TTC549 (cell line): ENCODE data around the gene FAM170B.

Experiments
- FAIRE-seq: peaks from 2 replicates; lab custom pipeline; 2012; peaks lifted over from hg19 to GRCh38; lab: Jason Lieb, UNC

Gene FAM170B

DNA sequence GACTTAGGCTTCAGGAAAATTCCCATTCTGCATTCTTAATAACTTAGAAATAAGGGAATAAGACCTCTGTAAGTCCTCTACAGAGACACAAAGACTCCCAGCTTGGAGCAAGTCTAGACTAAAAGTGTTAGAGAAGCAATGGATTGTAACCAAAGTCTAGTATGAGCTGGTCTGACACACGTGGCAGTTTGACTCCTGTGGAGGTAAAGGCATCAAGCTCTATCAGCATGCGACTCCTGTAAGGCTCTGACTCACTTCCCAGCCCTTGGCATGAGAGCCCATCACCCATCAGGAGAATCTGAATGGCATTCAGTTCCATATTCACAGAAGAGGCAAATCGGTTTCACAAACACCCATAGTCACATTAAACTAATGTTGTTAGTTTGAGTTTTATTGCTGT is 14.1 kb downstream of the FAM170B start:
- FAIRE-seq: no peak

DNA sequence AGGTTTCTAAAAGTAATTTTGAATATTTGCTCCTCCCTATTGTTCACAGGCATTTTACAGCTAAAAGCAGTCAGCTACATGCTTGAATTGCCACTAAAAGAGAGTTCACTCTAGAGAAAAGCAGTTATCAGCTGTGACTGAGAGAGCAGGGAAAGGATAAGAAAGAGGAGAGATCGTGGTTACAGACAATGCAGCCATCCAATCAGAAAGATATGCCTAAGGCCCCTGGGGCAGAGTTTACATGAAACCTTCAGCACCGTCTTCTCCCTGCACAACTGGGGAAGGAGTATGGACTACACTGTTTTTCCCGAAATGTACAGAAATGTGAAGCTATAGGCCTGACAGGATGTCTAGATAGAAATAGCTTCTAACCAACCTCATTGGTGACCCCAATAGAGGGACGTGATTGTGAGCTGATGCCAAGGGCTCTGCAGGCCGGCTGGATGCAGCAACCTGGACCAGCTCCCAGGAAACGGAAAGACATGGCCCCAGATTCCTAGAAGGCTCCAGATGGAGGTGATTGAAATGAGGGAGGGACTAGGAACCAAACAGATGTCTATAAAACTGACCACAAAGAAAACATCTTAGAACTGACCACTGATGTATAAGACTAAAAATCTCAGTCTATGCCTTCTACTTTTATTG is 15.3 kb downstream of the FAM170B start:
- FAIRE-seq: no peak

DNA sequence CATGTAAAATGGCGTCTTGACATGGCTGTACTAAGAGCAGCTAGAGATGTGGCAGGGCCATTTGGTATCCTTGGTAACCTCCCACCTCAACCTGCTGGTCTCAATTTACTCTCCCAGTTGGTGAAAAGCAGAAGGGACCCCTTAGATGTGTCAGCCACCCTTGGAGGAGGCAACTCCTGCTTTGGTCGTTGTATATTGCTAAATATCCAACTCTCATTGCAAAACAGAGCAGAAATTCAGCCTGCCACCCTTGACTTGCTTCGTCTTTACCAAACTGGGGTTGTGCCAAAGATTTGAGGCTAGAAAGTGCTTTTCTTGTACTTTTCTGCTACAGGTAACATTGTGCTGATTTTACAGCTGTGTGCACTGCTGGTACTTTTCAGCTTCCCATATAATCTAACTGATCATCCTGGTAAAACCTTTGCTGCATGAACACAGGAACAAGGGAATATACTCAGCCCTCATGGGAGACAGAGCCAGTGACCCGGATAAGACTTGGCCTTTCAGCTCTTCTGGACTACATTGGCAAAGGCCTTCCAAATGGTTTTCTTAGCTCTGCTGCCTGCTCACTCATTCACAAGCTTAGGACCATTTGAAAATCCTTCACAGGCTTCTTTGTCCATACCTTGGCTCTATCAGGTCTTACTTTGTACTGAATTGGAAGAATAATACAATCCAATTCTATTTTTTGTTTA is 16.3 kb downstream of the FAM170B start:
- no peak for FAIRE-seq

DNA sequence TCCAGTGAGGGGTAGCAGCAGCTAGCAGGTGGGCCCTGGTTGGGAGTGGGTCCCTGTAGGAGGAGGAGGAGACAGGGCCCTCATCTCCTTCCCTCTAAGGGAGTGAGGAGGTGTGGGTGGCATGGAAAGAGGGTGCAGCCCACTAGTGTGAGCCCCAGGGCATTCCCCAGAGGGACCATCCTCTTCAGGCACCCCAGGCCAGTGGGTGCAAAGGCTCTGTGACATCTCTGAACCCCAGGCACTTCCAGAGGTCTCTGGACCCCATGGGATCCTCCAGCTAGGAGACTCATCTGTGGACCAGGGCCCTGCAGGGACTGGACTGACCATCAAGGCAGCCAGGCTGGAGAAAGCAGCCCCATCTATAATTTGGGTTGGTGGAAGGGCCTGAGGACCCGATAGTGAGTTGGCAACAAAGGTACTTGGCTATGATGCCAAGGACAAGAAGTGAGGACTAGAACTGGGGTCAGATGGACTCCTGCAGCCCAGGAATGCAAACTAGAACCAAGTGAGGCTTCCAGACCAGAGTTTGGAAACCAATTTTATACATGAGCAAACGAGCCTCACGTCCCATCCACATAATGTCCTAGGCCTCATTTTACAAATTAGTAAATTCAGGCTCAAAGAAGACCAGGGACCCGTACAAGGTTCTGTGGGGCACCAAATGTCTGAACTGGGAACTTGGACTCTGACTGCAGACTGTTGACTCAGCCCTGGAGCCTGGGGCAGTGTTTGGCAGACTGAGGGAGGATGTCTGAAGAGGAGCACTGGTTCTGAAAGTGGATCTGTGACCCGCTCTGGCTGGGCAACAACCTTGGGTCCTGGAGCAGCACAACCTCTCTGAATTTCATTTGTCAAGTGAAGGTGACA is 17.1 kb downstream of the FAM170B start:
- FAIRE-seq: no peak

DNA sequence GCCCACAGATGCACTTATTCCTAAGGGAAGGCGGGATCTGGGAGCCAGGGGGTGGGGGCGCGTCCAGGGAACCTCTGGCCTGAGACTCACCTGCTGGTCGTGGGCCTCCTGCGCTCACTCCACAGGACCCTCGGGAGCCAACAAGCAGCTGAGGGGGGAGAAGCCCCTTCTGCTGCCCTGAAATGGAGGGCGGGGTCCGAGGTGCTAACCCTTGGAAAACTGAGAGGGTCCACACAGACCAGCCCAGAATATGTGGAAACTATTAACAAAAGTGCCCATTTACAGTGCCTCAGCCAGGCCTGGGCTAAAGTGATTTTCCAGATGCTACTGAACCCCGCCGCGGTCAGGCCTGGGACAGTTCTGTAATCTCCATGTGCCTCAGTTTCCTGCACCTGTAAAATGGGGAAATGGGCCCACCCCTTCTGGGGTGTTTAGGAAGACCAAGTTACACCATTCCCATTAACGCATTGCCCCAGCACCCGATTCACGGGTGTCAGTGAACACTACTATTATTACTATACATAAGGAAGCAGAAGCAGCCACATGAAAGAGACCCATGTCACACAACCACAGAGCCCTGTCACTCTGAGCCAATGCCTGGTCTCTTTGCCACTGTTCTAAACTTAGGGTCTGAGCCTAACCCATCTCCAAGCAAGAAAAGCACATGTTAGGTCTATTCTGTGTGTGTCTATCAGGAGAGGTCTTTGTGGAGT is 17.9 kb downstream of the FAM170B start:
- no peak for FAIRE-seq

DNA sequence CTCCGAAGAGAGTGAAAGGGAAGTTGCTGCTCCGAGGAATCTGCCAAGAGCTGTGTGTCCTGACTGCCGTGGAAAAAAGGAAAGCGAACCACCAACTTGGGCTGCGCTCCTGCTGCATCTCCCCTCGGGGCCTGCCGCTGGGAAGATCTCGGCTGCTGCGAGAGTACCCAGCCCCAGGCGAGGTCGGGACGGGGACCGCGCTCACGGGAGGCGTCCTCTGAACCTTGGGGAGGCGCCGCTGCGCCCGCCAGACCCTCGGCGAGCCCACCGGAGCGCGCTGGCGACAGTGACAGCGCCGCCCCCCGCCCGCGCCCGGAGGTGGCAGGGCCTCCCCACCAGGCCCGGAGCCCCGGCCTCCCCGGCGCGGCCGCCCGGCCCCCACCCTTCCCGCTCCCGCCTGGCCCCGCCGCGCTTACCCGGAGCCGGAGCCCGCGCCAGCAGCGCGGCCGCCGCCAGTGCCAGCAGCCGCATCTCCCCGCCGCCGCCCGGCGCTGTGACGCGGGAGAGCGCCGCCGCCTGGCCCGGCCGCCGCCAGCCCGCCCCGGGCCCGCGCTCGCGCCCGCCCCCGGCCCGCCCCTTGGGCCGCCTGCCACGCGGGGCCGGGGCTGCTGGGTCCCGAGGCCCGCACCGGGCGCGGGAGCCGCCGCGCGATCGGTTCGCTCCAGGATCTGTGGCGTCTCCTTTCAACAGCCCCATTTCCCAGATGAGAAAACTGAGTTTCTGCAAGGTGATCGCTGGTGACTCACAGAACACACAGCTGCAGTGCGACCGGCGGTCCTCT is 18.6 kb downstream of the FAM170B start, which contains the start of gene VSTM4:
Gene VSTM4, minus strand, starts transcription at position 508 of the 781 bp plus-strand sequence. Its CDS starts 37 bp downstream, at position 471.
- FAIRE-seq: no peak

DNA sequence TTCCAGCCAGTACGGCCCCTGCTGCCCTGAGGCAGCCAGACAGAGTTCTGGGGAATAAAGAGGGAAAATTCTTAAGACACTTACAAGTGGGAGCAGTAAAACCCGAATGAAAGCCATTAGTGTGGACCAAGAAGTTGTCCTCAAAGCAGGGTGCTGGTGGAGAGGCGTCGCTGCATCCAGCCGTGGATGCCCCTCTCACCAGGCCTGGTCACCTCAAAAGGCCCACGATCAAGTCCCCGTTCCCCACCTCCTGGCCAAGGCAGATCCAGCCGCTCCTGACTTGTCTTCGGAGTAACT is 19.2 kb downstream of the FAM170B start:
- no peak for FAIRE-seq

DNA sequence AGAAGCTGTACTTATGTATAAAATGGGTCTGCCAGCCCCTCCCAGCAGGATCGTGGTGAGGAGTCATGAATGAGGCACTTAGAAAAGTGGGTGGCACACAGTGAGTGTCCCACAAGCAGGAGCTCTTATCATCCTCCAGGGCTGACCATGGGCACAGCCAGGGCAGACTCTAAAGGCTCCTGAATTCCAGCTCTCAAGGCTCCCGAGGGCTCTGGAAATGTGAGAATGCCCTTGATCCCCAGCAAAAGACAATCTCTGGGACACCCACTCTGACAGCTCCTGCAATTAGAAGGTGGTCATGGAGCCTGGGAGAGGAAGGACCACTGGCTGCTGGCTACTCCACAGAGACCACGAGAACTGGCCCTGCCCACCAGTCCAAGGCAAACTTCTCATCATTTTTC is 20.1 kb downstream of the FAM170B start:
- no peak for FAIRE-seq

DNA sequence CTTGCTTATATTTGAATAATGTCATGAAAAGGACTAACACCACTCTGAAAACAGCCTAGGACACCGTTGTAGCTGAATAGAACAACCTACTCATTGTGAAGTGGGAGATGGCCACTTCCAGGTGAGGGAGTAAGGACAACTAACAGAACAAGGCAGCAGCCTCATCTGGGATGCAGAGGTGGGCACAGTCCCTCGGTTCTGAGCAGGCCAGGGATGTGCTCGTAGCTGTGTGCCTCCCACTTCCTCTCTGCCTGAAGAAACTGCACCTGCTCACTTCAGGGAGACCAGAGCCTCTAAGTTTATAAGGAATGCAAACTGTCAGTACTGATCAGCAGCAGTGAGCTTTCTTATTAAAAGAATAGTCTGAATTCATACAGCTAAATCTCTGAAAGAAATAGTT is 21.0 kb downstream of the FAM170B start:
- FAIRE-seq: no peak

DNA sequence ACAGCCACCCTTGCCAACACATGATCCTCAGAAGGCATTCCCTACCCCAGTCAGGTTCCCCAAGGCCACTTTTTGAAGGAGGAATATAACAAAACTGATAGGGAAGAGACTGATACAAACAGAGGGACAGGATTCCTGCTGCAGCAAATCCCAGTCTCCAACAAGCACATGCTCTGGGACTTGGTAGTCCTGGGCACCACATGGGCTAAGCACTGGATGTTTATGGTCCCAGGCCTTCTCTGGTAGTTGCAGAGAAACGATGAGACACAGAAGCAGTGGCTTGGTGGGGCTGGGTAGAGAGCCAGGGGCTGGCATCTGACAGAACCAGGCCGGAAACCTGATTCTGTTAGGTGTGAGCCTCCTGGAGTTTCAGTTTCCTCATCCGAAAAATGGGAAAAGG is 21.7 kb downstream of the FAM170B start:
- no peak for FAIRE-seq

DNA sequence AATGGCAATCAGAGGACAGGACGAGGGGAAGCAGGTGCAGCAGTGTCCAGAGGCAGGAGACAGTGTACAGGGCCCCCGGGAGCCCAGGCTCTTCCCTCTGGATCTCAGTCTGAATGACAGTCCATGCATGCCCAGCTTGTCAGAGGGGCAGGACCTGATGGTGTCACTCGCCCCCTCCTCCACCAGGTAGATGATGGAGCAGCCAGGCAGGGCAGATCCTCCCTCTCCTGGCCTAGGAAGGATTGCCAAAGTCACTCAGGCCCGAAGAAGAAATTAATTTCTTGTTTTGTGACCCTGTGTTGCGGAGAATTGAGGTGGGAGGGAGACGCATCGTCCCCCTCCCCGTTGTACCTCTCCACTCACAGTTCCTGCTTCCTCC is 22.5 kb downstream of the FAM170B start:
- FAIRE-seq: no peak

DNA sequence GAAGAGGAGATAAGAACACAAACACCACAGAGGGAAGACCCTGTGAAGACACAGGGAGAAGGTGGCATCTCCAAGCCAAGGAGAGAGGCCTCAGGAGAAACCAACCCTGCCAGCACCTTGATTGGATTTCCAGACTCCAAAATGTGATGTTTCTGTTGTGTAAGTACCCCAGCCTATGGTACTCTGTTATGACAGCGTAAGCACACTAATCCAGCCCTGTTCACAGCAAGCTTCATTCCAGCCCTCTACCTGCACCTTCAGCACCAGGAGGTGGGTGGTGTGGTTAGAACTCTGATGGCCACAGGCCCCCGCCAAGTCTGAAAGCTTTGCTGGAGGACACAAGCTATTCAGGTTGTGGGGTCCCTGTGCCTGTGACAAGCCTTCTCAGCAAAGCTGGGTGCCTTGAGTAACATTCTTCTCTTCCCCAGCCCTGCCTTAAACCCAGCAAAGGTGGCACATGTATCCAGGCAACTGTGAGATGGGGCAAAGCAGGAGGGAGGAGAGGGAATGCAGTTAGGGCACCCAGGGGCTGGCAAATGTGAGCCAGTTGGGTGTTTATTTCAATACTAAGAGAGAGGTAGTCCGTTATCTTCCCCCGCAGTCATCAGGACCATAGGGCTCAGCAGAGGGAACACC is 23.0 kb downstream of the FAM170B start:
- no peak for FAIRE-seq

DNA sequence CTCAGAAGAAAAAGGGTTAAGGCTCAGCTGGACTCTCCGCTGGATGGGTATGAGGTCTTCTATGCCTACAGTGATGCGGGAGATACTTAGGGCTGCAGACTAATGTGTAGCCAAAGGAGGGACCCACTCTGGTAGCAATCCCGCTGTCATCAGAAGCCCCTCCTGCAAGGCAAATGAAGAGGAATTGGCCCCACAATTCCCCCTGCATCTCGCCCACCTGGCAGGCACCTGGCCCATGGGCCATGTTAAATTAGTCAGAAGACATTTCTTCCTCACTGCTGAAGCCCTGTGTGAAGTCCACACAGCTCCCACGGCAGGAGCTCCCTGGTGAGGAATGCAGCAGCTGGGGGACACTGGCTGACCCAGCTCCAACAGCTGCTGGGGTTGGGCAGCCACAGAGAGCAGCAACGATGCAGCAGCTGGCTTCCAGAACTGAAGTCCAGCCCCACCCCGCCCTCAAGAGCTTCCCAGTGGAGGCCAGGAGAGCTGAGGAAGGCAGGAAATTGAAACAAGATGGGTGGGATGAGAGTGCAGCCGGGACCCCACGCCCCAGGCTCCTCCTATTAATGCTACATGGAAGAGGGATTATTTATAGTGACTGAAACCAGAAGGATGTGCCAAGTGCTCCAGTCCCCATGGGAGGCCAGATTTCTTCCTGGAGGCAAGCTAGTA is 24.0 kb downstream of the FAM170B start:
- FAIRE-seq: no peak

DNA sequence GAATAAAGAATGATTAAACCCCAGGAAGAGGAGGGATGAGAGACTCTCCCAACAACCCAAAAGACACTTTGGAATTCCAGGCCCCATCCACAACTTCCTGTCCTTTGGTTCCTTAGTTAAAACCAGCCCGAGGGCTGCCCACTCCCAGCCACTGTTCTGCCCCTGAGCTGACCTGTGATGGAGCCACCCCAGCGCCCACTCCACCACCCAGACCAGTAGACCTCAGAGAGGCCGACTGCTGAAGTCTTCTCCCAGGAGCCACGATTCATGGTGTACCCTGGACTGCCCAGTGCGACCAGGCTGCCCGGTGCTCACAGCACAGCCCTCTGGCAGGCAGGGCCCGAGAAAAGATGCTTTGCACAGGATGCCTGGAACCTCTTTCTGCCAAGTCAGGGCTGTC is 25.2 kb downstream of the FAM170B start:
- no peak for FAIRE-seq

DNA sequence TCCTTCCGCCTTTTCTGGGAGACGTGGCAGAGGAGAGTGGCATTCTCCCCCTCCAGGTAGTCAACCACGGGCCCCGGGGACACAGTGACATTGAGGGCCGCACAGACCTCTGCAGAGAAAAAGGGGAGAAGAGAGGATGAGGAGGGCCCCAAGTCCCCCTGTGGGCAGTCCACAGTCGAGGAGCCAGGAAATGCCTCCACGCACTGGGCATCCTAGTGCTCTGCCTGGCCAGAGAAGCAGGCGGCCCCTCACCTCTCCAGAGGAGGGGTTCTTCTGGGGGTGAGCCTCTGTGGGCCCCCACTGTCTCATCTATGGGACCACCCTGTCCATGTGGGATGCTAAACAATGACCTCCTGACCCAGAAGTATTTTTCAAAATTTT is 25.9 kb downstream of the FAM170B start:
- no peak for FAIRE-seq

DNA sequence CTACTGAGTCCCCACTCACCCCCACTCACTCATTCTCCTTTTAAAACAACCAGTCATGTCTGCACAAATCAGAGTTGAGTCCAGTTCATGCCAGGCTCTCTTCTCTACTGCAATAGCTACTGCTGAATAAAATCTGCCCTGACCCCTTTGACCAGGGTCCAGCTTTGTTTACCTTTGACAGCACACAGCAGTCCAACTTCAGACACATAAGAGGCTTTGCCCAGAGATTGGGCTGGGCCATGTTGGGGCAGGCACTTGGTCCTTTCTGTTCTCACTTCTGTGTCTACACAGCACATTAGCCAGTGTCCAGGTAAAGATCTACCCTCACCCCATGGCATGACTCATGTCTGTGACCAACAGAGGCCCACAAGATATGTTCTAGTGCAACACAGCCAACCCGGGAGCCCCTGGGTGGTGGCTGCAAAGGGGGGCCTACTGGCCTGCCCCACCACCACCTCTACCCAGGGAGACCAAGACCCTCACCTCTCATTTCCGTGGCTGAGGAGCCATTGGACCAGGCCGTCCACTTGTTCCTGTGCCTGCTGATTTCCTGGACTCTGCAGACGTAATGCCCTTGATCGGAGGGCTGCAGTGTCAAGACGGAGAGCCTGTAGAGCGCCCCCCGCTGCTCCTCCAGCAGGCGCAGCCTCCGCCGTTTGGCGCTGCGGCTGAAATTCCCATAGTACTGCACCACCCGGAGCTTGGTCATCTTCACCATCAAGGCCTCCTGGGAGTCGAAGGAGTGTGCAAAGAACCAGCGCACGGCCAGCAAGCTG is 26.5 kb downstream of the FAM170B start:
- no peak for FAIRE-seq

DNA sequence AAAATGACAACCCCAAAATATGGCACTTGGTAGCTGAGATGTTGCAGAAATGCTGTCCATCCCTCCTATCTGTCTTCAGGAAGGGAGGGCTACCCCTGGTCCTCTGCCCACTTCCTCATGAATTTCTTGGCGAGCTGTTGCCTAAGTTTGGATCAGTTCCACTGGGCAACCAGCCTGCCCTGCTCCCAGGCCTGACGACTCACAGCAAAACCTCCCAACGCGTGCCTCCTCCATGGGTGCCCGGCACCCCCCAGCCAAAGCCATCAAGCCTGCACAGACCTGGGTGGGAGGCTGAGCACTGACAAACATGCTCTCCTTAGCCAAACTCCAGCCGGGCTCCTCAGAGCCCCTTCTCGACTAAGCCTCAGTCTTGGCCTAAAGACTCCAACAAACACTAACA is 27.4 kb downstream of the FAM170B start:
- no peak for FAIRE-seq

DNA sequence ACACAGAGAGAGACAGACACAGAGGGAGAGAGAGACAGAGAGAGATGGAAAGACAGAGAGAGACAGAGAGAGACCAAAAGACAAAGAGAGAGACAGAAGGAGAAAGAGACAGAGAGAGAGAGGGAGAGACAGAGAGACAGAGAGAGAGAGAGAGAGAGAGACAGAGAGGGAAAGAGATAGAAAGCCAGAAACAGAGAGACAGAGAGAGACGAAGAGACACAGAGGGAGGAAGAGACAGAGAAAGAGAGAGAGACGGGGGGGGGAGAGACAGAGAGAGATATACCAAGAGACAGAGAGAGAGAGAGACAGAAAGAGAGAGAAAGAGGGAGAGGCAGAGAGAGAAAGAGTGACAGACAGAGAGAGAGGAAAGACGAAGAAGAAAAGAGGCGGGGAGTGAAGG is 28.7 kb downstream of the FAM170B start:
- no peak for FAIRE-seq

DNA sequence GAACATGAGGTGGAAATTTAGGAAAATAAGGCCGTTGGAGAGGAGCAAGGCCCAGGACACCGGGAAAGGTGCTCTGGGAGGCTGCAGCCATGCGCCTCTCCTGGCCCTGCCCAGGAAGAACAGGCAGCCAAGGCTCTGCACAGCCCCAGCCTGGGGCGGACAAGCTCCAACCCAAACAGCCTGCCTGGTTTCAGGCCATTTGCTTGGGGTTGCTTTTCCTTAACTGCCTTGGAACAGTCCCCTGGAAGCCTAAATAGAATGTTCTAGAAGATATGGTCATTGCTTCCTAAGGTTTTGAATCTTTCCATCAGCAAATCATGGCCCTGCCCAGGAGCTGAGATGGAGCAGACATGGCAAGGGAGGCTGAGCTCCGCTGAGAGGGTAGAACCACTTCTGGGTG is 29.5 kb downstream of the FAM170B start:
- FAIRE-seq: no peak

DNA sequence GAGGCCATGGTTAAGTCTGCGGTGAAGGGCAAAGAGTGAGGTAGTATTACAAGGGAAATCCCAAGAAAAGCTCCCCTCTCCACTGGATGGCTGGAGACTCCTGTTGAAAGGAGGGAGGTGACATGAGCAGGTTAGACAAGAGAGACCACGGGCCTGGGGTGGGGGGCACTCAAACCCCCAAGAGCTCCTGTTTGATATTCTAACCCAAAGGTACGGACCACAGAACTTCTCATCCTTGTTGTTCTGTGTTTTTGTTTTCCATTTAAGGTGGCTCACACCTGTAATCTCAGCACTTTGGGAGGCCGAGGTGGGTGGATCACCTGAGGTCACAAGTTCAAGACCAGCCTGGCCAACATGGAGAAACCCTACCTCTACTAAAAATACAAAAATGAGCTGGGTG is 30.1 kb downstream of the FAM170B start:
- no peak for FAIRE-seq
